Embryonic facial prominence (tissue), 1 donor: ENCODE measurements around the gene ZNF691.
"Not testable (repeated sequence)": the region's sequence is repeated elsewhere in the genome, so short reads cannot be mapped to it uniquely, and the experiment has no call there.

Experiments used
- DNase-seq: peaks from one replicate; pipeline ENCODE4 v3.0.0-alpha.2; 2016; ENCODE audit errors: extremely low spot score

The ZNF691 gene

DNA sequence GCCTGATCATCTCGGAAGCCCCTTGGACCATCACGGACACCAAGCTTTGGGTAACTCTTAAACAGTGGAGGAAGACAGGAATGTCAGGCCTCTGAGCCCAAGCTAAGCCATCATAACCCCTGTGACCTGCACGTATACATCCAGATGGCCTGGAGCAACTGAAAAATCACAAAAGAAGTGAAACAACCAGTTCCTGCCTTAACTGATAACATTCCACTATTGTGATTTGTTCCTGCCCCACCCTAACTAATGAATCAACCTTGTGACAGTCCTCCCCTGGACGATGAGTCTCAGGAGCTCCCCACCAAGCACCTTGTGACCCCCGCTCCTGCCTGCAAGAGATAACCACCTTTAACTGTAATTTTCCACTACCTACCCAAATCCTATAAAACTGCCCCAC is 13.0 kb downstream of the ZNF691 start:
- not testable (repeated sequence) for DNase-seq

- no peak for DNase-seq
Measured at GRCh38 chr1:42860339-42861013, 14.1 kb downstream of the ZNF691 start.

GRCh38 chr1:42861014-42861399 is 14.6 kb downstream of the ZNF691 start:
- no peak for DNase-seq

GRCh38 chr1:42866549-42866948 is 20.1 kb downstream of the ZNF691 start:
- no peak for DNase-seq

- not testable (repeated sequence) for DNase-seq
Measured at GRCh38 chr1:42868466-42868865, 22.1 kb downstream of the ZNF691 start.

DNA sequence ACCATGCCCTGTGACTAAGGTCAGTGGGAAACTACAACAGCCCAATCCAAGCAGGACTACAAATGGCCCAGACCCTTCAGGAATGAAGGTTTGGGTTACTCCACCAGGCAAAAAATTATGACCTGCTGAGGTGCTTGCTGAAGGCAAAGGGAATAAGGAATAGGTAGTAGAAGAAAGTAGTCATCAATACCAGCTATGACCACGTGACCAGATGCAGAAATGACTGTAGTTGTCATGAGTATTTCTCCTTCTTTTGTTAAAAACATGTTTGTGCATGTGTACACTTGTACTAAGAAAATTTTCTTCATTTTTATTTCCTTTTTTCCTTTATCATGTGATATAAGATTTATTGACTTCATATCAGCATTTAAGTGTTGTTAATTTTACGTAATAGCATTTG is 22.8 kb downstream of the ZNF691 start:
- DNase-seq = not testable (repeated sequence)

- DNase-seq = not testable (repeated sequence)
Measured at GRCh38 chr1:42869751-42870150, 23.3 kb downstream of the ZNF691 start.

DNA sequence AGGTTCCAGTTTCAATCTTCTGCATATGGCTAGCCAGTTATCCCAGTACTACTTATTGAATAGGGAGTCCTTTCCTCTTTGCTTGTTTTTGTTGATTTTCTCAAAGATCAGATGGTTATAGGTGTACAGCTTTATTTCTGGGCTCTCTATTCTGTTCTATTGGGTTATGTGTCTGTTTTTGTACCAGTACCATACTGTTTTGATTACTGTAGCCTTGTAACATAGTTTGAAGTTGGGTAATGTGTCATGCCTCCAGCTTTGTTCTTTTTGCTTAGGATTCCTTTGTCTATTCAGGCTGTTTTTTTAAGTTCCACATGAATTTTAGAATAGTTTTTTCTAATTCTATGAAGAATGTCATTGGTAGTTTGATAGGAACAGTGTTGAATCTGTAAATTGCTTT is 26.7 kb downstream of the ZNF691 start:
- DNase-seq = not testable (repeated sequence)

DNA sequence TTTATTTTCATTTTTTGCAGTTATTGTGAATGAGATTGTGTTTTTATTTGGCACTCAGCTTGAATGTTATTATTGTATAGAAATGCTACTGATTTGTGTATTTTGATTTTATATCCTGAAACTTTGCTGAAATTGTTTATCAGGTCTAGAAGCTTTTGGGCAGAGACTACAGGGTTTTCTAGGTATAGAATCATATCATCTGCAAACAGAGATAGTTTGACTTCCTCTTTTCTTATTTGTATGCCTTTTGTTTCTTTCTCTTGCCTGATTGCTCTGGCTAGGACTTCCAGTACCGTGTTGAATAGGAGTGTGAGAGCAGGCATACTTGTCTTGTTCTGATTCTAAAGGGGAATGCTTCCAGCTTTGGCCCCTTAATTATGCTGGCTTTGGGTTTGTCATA is 27.3 kb downstream of the ZNF691 start:
- DNase-seq = no peak

DNA sequence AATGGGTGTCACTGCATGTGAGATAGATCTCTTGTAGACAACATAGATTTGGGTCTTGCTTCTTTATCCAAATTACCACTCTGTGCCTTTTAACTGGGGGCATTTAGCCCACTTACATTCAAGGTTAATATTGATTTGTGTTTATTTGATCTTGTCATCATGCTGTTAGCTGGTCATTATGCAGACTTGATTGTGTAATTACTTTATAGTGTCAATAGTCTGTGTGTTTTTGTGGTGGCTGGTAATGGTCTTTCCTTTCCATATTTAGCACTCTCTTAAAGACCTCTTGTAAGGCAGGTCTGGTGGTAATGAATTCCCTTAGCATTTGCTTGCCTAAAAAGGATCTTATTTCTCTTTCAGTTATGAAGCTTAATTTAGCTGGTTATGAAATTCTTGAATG is 29.6 kb downstream of the ZNF691 start:
- no peak for DNase-seq

- DNase-seq = no peak
Measured at GRCh38 chr1:42877380-42877779, 31.0 kb downstream of the ZNF691 start.

DNA sequence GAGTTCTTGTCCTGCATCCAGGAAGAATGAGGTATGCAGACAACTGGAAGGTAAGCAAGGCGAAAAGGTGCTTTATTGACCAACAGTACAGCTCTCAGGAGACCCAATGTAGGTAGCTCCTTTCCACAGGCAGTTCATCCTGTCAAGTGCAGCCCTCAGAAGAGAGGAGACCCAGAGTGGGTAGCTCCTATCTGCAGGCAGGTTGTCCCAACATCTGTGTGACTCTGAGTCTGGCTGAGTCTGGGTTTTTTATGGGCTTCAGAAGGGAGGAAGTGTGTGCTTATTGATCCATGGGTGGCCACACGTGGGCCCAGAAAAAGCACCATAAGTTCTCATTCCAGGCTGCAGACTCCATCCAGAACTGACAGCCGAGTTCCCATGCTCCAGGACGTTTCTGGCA is 34.0 kb downstream of the ZNF691 start:
- DNase-seq = no peak

DNA sequence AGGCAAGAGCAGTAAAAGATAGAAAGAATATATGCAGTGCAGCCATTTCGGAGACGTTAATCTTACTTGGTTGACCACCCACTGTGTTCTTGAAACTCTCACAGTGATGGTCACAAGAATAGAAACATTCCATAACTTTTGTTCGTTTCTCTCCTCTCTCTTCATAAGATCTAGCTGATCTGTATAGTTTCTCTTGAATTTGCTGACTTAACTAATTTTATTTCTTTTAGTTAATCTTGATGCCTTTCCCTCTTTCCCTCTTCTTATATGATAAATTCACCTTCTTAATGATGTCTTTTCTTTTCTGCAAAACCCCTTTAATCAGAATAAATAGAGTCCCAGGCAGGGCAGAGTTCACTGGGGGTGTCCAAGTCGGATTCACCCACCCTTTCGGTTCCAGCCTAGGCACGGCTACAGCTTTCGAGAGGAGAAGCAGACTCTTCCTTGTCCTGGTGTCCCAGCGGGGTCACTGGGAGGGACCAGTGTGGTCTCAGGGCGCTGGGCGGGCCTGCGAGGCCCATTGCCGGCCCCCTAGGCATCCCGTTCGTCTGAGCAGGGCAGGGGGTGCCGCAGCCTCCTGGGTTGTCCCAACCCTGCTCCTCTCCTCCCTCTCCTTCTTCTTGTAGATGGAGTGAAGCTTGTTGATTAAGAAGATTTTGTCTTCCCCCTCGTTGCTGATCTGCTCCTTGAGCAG is 39.8 kb downstream of the ZNF691 start:
- no peak for DNase-seq

- no peak for DNase-seq
Measured at GRCh38 chr1:42886800-42887199, 40.4 kb downstream of the ZNF691 start.

DNA sequence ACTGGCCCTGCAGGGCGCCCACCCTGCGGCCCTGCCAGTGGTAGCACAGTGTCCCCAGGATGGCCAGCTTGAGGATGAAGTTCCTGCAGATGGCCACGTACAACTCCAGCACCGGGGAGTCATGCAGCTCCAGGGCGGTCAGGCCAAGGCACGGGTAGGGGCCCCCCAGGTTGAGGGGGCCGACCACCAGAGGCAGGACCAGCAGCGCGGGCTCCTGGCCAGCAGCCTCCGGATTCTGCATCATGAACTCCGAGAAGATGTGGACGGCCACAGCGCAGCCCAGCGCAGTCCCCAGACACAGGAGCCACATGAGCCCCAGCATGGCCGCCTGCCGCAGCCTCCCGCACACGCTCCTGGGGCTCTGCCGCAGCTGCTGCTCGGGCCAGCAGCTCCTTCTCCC is 41.0 kb downstream of the ZNF691 start:
- DNase-seq = no peak

- no peak for DNase-seq
Measured at GRCh38 chr1:42888013-42888633, 41.7 kb downstream of the ZNF691 start.

GRCh38 chr1:42889264-42889663 is 42.9 kb downstream of the ZNF691 start:
- DNase-seq = no peak

GRCh38 chr1:42891465-42892138 is 45.2 kb downstream of the ZNF691 start:
- no peak for DNase-seq

DNA sequence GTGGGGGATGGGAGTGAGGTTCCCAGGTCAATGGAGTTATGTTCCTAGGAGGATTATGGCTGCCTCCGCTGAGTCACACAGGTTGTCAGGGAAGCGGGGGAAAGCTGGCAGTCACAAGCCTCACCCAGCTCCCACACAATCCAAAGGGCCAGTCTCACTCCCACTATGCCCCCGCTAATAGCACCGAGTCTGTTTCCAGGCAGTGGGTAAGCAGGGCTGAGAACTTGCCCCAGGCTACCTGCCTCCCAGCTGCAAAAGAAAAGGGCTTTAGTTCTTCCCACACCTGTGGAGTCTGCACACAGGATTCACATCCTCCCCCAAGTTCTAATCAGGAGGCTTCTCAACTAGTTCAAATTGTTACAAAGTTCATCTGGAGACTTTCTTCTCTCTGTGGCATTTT is 53.5 kb downstream of the ZNF691 start:
- not testable (repeated sequence) for DNase-seq
